H1 (cell line): Measurements from ENCODE around the gene GRID1. TPM values are rescaled to one million over a fixed set of nuclear protein-coding genes. Genes with fewer than 3 reads are reported as not detected.

Experiments used
- CTCF ChIA-PET: fragments of 300-600 bp; sonication (Branson Sonifier 250); formaldehyde crosslinking; loops from one replicate; lab custom pipeline; 2021; ENCODE audit not compliant: partially characterized antibody; lab: Charles Lee
- POLR2A ChIA-PET: fragments of 300-600 bp; sonication (Branson Sonifier 250); formaldehyde crosslinking; loops from one replicate; lab custom pipeline; 2021; ENCODE audit warnings: inconsistent platforms; ENCODE audit not compliant: partially characterized antibody; lab: Charles Lee
- DNase-seq, 2 experiments: peaks; one replicate each; pipeline versions ENCODE4 v3.0.0 to v3.0.0-alpha.2; 2010 to 2022; ENCODE audit warnings: low spot score in 2 of 2, low read depth in 1 of 2, mixed read lengths in 1 of 2
- FAIRE-seq: peaks from 2 replicates; lab custom pipeline; 2011; peaks lifted over from hg19 to GRCh38; lab: Jason Lieb, UNC
- H2AFZ ChIP-seq: 2 replicates; pipeline ENCODE4 v1.8.1; 2012; ENCODE audit warnings: low read length, inconsistent platforms
- H2AK5ac ChIP-seq: 2 replicates; pipeline ENCODE4 v1.6.1; 2013; ENCODE audit warnings: low read depth, low read length
- H2BK120ac ChIP-seq: replicated peaks from 2 replicates; pipeline ENCODE3; 2013; ENCODE audit warnings: low read depth, low read length, inconsistent platforms
- H2BK12ac ChIP-seq: 2 replicates; pipeline ENCODE4 v1.6.1; 2013; ENCODE audit warnings: low read depth, low read length
- H2BK15ac ChIP-seq: 2 replicates; pipeline ENCODE4 v1.6.1; 2013; ENCODE audit warnings: low read length
- H2BK20ac ChIP-seq: 2 replicates; pipeline ENCODE4 v1.6.1; 2013; ENCODE audit warnings: low read length
- H2BK5ac ChIP-seq: 2 replicates; pipeline ENCODE4 v1.6.1; 2013; ENCODE audit warnings: low read depth, low read length
- H3K14ac ChIP-seq: 2 replicates; pipeline ENCODE4 v1.6.1; 2013; ENCODE audit warnings: inconsistent platforms; ENCODE audit not compliant: insufficient read length
- H3K18ac ChIP-seq: 2 replicates; pipeline ENCODE4 v1.6.1; 2013; ENCODE audit warnings: low read length; ENCODE audit errors: extremely low read depth
- H3K23ac ChIP-seq: 2 replicates; pipeline ENCODE4 v1.6.1; 2013; ENCODE audit warnings: inconsistent platforms; ENCODE audit not compliant: insufficient read length
- H3K23me2 ChIP-seq: 2 replicates; pipeline ENCODE4 v1.6.1; 2013; ENCODE audit warnings: low read depth, low read length
- H3K27ac ChIP-seq: 2 replicates; pipeline ENCODE4 v1.6.1; 2011; ENCODE audit warnings: low read depth, low read length, inconsistent platforms
- H3K27me3 ChIP-seq, 4 experiments: replicated peaks in 1 of 4; 1 replicate in 1 of 4; 2 replicates in 3 of 4; pipeline versions ENCODE4 v1.6.1 to v1.8.1; 2011 to 2013; ENCODE audit warnings: low read length in 3 of 4, mild to moderate bottlenecking in 3 of 4, inconsistent platforms in 2 of 4, mixed read lengths in 2 of 4, moderate library complexity in 1 of 4; ENCODE audit not compliant: control insufficient read depth in 3 of 4, insufficient read depth in 3 of 4; ENCODE audit errors: extremely low read depth in 1 of 4
- H3K36me3 ChIP-seq, 4 experiments: 2 replicates each; pipeline versions ENCODE4 v1.6.1 to v1.8.1; 2011 to 2013; ENCODE audit warnings: mild to moderate bottlenecking in 4 of 4, low read length in 3 of 4, moderate library complexity in 2 of 4, control low read depth in 1 of 4, inconsistent platforms in 1 of 4; ENCODE audit not compliant: insufficient read depth in 4 of 4, control insufficient read depth in 2 of 4
- H3K4ac ChIP-seq: replicated peaks from 2 replicates; pipeline ENCODE3; 2013; ENCODE audit warnings: low read length, low read depth, mixed read lengths, inconsistent platforms; ENCODE audit not compliant: insufficient read length
- H3K4me1 ChIP-seq, 4 experiments: replicated peaks in 1 of 4; 1 replicate in 1 of 4; 2 replicates in 3 of 4; pipeline versions ENCODE4 v1.6.1 to v1.8.1; 2011 to 2013; ENCODE audit warnings: low read length in 3 of 4, inconsistent platforms in 2 of 4, mixed read lengths in 1 of 4; ENCODE audit not compliant: insufficient read depth in 4 of 4, control insufficient read depth in 3 of 4
- H3K4me2 ChIP-seq, 2 experiments: 2 replicates each; pipeline versions ENCODE4 v1.6.1 to v1.8.1; 2011 to 2013; ENCODE audit warnings: low read depth in 2 of 2, low read length in 2 of 2, control low read depth in 1 of 2, inconsistent platforms in 1 of 2, mild to moderate bottlenecking in 1 of 2; ENCODE audit not compliant: insufficient read depth in 1 of 2
- H3K4me3 ChIP-seq, 4 experiments: fragments of 200-600, 300-600 bp in 1 of 4; sonication (generic), shearing (Covaris generic), sonication (Bioruptor Twin) in 1 of 4; 2 replicates each; pipeline versions ENCODE4 v1.5.1 to v1.8.1; 2011 to 2016; ENCODE audit warnings: low read length in 4 of 4, low read depth in 3 of 4, control low read depth in 2 of 4, inconsistent platforms in 2 of 4, mild to moderate bottlenecking in 2 of 4, mixed read lengths in 1 of 4, moderate library complexity in 1 of 4; ENCODE audit not compliant: insufficient read depth in 2 of 4; ENCODE audit errors: extremely low read depth in 1 of 4
- H3K56ac ChIP-seq: replicated peaks from 2 replicates; pipeline ENCODE3; 2013; ENCODE audit warnings: low read depth, mild to moderate bottlenecking, mixed read lengths, low read length, inconsistent platforms; ENCODE audit not compliant: insufficient read length
- H3K79me1 ChIP-seq: 2 replicates; pipeline ENCODE4 v1.6.1; 2013; ENCODE audit warnings: low read depth, low read length, control low read depth
- H3K79me2 ChIP-seq, 2 experiments: 2 replicates each; pipeline versions ENCODE4 v1.6.1 to v1.8.1; 2012 to 2013; ENCODE audit warnings: low read length in 2 of 2, mild to moderate bottlenecking in 2 of 2, inconsistent platforms in 1 of 2; ENCODE audit not compliant: insufficient read depth in 2 of 2, control insufficient read depth in 1 of 2
- H3K9ac ChIP-seq, 4 experiments: replicated peaks in 1 of 4; 1 replicate in 1 of 4; 2 replicates in 3 of 4; pipeline versions ENCODE4 v1.6.1 to v1.8.1; 2011 to 2013; ENCODE audit warnings: low read depth in 3 of 4, low read length in 3 of 4, control low read depth in 2 of 4, mild to moderate bottlenecking in 2 of 4, moderate library complexity in 2 of 4, inconsistent platforms in 1 of 4; ENCODE audit errors: extremely low read depth in 1 of 4
- H3K9me3 ChIP-seq, 2 experiments: 2 replicates each; pipeline versions ENCODE4 v1.6.1 to v1.8.1; 2012 to 2013; ENCODE audit warnings: mild to moderate bottlenecking in 2 of 2, moderate library complexity in 2 of 2, control low read depth in 1 of 2, inconsistent platforms in 1 of 2, low read depth in 1 of 2, low read length in 1 of 2, mixed read lengths in 1 of 2; ENCODE audit not compliant: insufficient read depth in 2 of 2
- H4K20me1 ChIP-seq, 2 experiments: replicated peaks in 1 of 2; 2 replicates each; pipeline versions ENCODE3 to v1.8.1; 2011 to 2013; ENCODE audit warnings: inconsistent platforms in 2 of 2, low read length in 2 of 2, mild to moderate bottlenecking in 1 of 2; ENCODE audit not compliant: insufficient read depth in 2 of 2, control insufficient read depth in 1 of 2
- H4K5ac ChIP-seq: 2 replicates; pipeline ENCODE4 v1.6.1; 2013; ENCODE audit warnings: low read length, low read depth, mixed read lengths, inconsistent platforms; ENCODE audit not compliant: insufficient read length
- H4K8ac ChIP-seq: 2 replicates; pipeline ENCODE4 v1.8.0; 2013; ENCODE audit warnings: mild to moderate bottlenecking, moderate library complexity, low read length, inconsistent platforms; ENCODE audit not compliant: insufficient read depth; ENCODE audit errors: extremely low read depth
- H4K91ac ChIP-seq: replicated peaks from 2 replicates; pipeline ENCODE3; 2013; ENCODE audit warnings: low read length, mixed read lengths, inconsistent platforms; ENCODE audit not compliant: insufficient read length
- EZH2 ChIP-seq: fragments of 200-600 bp; sonication (generic); IDR thresholded peaks from 2 replicates; pipeline ENCODE4 v1.7.1; 2012; ENCODE audit warnings: low read depth, mild to moderate bottlenecking, moderate library complexity, low read length, inconsistent platforms; ENCODE audit not compliant: severe bottlenecking
- GABPA ChIP-seq: IDR thresholded peaks from 2 replicates; pipeline ENCODE4 v1.6.1; 2011; ENCODE audit warnings: mild to moderate bottlenecking, low read length, moderate library complexity, borderline replicate concordance; ENCODE audit not compliant: insufficient read depth
- RNF2 ChIP-seq: fragments of 200-900, 300-1000 bp; sonication (generic); IDR thresholded peaks from 2 replicates; pipeline ENCODE4 v1.7.1; 2016; ENCODE audit warnings: borderline replicate concordance, low read depth, mild to moderate bottlenecking, antibody characterized with exemption, low read length; ENCODE audit not compliant: poor library complexity, severe bottlenecking; ENCODE audit errors: missing control alignments
- SIRT6 ChIP-seq: IDR thresholded peaks from one replicate; pipeline ENCODE4 v1.7.1; 2012; ENCODE audit warnings: low read length, inconsistent platforms
- WGBS, 2 experiments: shearing (Covaris generic) in 1 of 2; methylation state at CpG; one replicate each; pipeline versions ENCODE4 v1.1.6 to v1.1.7; 2013 to 2015; ENCODE audit warnings: low lambda C conversion rate in 2 of 2, mixed read lengths in 2 of 2, inconsistent platforms in 1 of 2, low coverage in 1 of 2, missing lambda C conversion rate in 1 of 2; ENCODE audit not compliant: insufficient replicate concordance in 2 of 2, insufficient coverage in 1 of 2, insufficient read length in 1 of 2; ENCODE audit errors: extremely low coverage in 1 of 2, missing lambda C conversion rate in 1 of 2; 5-methylcytosine and 5-hydroxymethylcytosine counted together
- polyA plus RNA-seq, 7 experiments: library from polyadenylated mRNA; depleted of rRNA in 3 of 7; stranded (reverse) in 5 of 7; unstranded in 2 of 7; fragments of >200 nt in 5 of 7; fragments of 200-250 nt in 2 of 7; gene quantifications; 1 replicate in 5 of 7; 2 replicates in 1 of 7; 4 replicates in 1 of 7; pipeline versions ENCODE4 v1.2.1 to v1.2.3, GENCODE V29; 2011 to 2013; ENCODE audit warnings: missing spikeins in 2 of 7, mixed read lengths in 2 of 7
- total RNA-seq: library from RNA; stranded (reverse); fragmentation: NEBNext Ultra II Directional; extraction: Animal tissue kit (Norgen Biotek cat#: 25700); gene quantifications from 2 replicates; pipeline ENCODE4 v1.2.1, GENCODE V29; 2021

The GRID1 gene
- total and polyA plus RNA-seq, 2 of the 8 experiments (the other 6 are each of a cell fraction or from before 2014, with no cell fraction given): 0.22 to 0.30 TPM

GRCh38 chr10:86285136-86285790 is 81.3 kb downstream of the GRID1 start:
- ChIA-PET CTCF (interaction anchor here (2.1 kb wide), 1 partner anchor 64 kb away, joined by 6 read pairs; no protein-coding TSS in a partner anchor), POLR2A (no interaction called here)
- H2AFZ ChIP-seq: no peak overlapping the region
- no peaks in the 10 kb centered on the region for H4K20me1 ChIP-seq
- no peak overlapping the region for H3K4me2 ChIP-seq
- no peaks in the 10 kb centered on the region for H3K4me1 ChIP-seq
- H3K18ac ChIP-seq: no peak overlapping the region
- no peak overlapping the region for H4K5ac ChIP-seq
- H2BK5ac ChIP-seq: no peak overlapping the region
- no peak overlapping the region for H3K4ac ChIP-seq
- FAIRE-seq (no peak), DNase-seq (peak in 1 of 2 experiments; percentile 33)
- H3K23ac ChIP-seq: no peak overlapping the region
- H3K23me2 ChIP-seq: peaks cover 12% of the 10 kb centered on the region; the same call in 1 of the 2 replicates
- H2BK120ac ChIP-seq: no peak overlapping the region
- no peaks in the 10 kb centered on the region for H3K27me3 ChIP-seq
- no peak overlapping the region for H2BK15ac ChIP-seq
- H3K9me3 ChIP-seq: no peaks in the 10 kb centered on the region
- no peaks in the 10 kb centered on the region for H3K36me3 ChIP-seq
- no peaks in the 10 kb centered on the region for H3K79me1 ChIP-seq
- H4K91ac ChIP-seq: no peak overlapping the region
- H2AK5ac ChIP-seq: no peak overlapping the region
- TF ChIP-seq GABPA (no peak), SIRT6 (no peak), RNF2 (no peak), EZH2 (no peak)
- no peak overlapping the region for H2BK20ac ChIP-seq
- H3K14ac ChIP-seq: no peak overlapping the region
- WGBS, 2 experiments: 92% methylated on average over 10 of the region's 10 CpGs; no CpG with 5 or more reads in 1 of the 2 experiments
- H3K27ac ChIP-seq: no peak overlapping the region
- H3K79me2 ChIP-seq: no peaks in the 10 kb centered on the region
- H3K9ac ChIP-seq: no peak overlapping the region
- H4K8ac ChIP-seq: peak overlapping the region; percentile 35
- no peak overlapping the region for H3K56ac ChIP-seq
- H2BK12ac ChIP-seq: no peak overlapping the region
- H3K4me3 ChIP-seq: no peak overlapping the region
